HUES64 (cell line): ENCODE measurements around the gene ARSB.

Experiments used
- H3K27ac ChIP-seq: 2 replicates; pipeline ENCODE4 v1.7.0; 2013; ENCODE audit warnings: low read depth, low read length, inconsistent platforms
- H3K27me3 ChIP-seq: 2 replicates; pipeline ENCODE4 v1.6.1; 2013; ENCODE audit warnings: mild to moderate bottlenecking, low read length; ENCODE audit not compliant: insufficient read depth
- H3K36me3 ChIP-seq: 2 replicates; pipeline ENCODE4 v1.6.1; 2013; ENCODE audit warnings: mild to moderate bottlenecking, low read length; ENCODE audit not compliant: insufficient read depth
- H3K4me1 ChIP-seq: 2 replicates; pipeline ENCODE4 v1.6.1; 2013; ENCODE audit warnings: mild to moderate bottlenecking, low read length, moderate library complexity; ENCODE audit not compliant: insufficient read depth
- H3K4me3 ChIP-seq: 2 replicates; pipeline ENCODE4 v1.5.1; 2013; ENCODE audit warnings: mild to moderate bottlenecking, low read length, moderate library complexity
- H3K9ac ChIP-seq: 2 replicates; pipeline ENCODE4 v1.6.1; 2013; ENCODE audit warnings: mild to moderate bottlenecking, low read depth, low read length
- H3K9me3 ChIP-seq: 2 replicates; pipeline ENCODE4 v1.6.1; 2013; ENCODE audit warnings: low read depth, low read length; ENCODE audit not compliant: insufficient read depth
- WGBS: fragments of 150-250, 120-280 bp; methylation state at CpG from one replicate; pipeline ENCODE4 v1.1.7; 2013; ENCODE audit warnings: missing lambda C conversion rate; 5-methylcytosine and 5-hydroxymethylcytosine counted together

The ARSB gene

DNA sequence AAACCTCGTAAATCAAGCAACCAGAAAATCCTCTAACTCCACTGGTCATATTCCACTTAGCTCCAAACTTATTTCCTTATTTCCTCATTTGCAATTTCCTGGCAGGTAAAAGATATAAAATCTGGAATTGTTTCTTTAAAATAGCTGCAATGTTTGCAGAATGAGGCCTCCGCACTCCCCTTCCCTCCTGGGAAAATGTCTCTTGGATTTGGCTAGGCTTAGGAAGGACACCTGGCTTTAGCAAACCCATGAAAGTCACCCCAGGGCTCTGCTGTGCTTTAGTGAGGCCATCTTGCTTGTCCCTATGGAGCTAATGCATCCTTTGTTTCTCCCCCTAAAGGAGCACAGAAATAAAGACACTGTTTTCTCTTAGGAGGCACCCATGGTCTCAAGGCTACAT, 10.5 kb downstream of the ARSB start:
- WGBS = 96% methylated on average over 2 of the region's 2 CpGs
- H3K27ac ChIP-seq = no peak overlapping the region
- no peaks in the 10 kb centered on the region for H3K27me3 ChIP-seq
- peaks cover 3% of the 10 kb centered on the region; the same call in 1 of the 2 replicates for H3K4me1 ChIP-seq
- no peak overlapping the region for H3K4me3 ChIP-seq
- no peaks in the 10 kb centered on the region for H3K36me3 ChIP-seq
- H3K9ac ChIP-seq = no peak overlapping the region
- no peaks in the 10 kb centered on the region for H3K9me3 ChIP-seq

DNA sequence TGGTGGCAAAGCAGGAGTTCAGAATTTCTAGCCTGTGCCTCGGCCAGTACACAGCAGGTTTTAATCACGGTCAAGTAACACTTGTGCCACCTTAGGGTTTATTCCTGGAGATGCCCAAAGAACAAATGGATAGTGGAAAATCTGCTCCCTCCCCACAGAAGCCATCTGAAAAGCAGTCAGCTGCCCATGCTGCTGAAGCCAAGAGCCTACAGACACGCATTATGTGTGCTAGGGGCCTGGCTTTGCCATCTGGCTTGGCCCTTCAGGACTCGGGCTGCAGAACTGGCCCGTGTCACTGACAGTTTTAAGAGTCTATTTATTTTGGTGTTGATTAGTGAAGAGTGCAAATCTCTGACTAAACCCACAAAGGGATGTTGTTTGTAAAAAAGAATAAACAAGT, 11.1 kb downstream of the ARSB start:
- Histone ChIP-seq H3K27ac (no peak overlapping the region), H3K9me3 (no peaks in the 10 kb centered on the region), H3K9ac (no peak overlapping the region), H3K36me3 (no peaks in the 10 kb centered on the region), H3K27me3 (no peaks in the 10 kb centered on the region), H3K4me3 (no peak overlapping the region), H3K4me1 (peaks cover 3% of the 10 kb centered on the region; the same call in 1 of the 2 replicates)
- WGBS = 88% methylated on average over 5 of the region's 5 CpGs

GRCh38 chr5:78972654-78973428, 12.3 kb downstream of the ARSB start:
- H3K4me1 ChIP-seq = peaks cover 3% of the 10 kb centered on the region; the same call in 1 of the 2 replicates
- no peaks in the 10 kb centered on the region for H3K9me3 ChIP-seq
- H3K36me3 ChIP-seq = no peaks in the 10 kb centered on the region
- no peaks in the 10 kb centered on the region for H3K27me3 ChIP-seq
- WGBS = 86% methylated on average over 7 of the region's 7 CpGs
- no peak overlapping the region for H3K9ac ChIP-seq
- no peak overlapping the region for H3K4me3 ChIP-seq
- H3K27ac ChIP-seq = no peak overlapping the region

GRCh38 chr5:78971998-78972397, 13.1 kb downstream of the ARSB start:
- H3K36me3 ChIP-seq = no peaks in the 10 kb centered on the region
- H3K4me3 ChIP-seq = no peak overlapping the region
- H3K27ac ChIP-seq = no peak overlapping the region
- no peak overlapping the region for H3K9ac ChIP-seq
- no peaks in the 10 kb centered on the region for H3K27me3 ChIP-seq
- WGBS = 67% methylated on average over 2 of the region's 2 CpGs
- no peaks in the 10 kb centered on the region for H3K9me3 ChIP-seq
- H3K4me1 ChIP-seq = peaks cover 3% of the 10 kb centered on the region; the same call in 1 of the 2 replicates

- WGBS = 95% methylated on average over 5 of the region's 5 CpGs
- no peaks in the 10 kb centered on the region for H3K27me3 ChIP-seq
- no peaks in the 10 kb centered on the region for H3K9me3 ChIP-seq
- no peak overlapping the region for H3K27ac ChIP-seq
- H3K36me3 ChIP-seq = peaks cover 4% of the 10 kb centered on the region; the same call in 1 of the 2 replicates
- no peak overlapping the region for H3K4me3 ChIP-seq
- H3K9ac ChIP-seq = no peak overlapping the region
- no peaks in the 10 kb centered on the region for H3K4me1 ChIP-seq
Observed at GRCh38 chr5:78968781-78969180, 16.3 kb downstream of the ARSB start.

GRCh38 chr5:78964889-78965288, 20.2 kb downstream of the ARSB start:
- Histone ChIP-seq H3K36me3 (peaks cover 4% of the 10 kb centered on the region; the same call in 1 of the 2 replicates), H3K27ac (no peak overlapping the region), H3K4me3 (no peak overlapping the region), H3K9ac (no peak overlapping the region), H3K9me3 (no peaks in the 10 kb centered on the region), H3K27me3 (no peaks in the 10 kb centered on the region), H3K4me1 (no peaks in the 10 kb centered on the region)
- WGBS = 78% methylated on average over 1 of the region's 2 CpGs

- Histone ChIP-seq H3K27me3 (no peaks in the 10 kb centered on the region), H3K9me3 (no peaks in the 10 kb centered on the region), H3K36me3 (peaks cover 4% of the 10 kb centered on the region; the same call in 1 of the 2 replicates), H3K9ac (no peak overlapping the region), H3K4me3 (no peak overlapping the region), H3K27ac (no peak overlapping the region), H3K4me1 (peaks cover 3% of the 10 kb centered on the region; the same call in 1 of the 2 replicates)
- WGBS = 89% methylated on average over 1 of the region's 1 CpG
Observed at GRCh38 chr5:78961743-78962142, 23.4 kb downstream of the ARSB start.

- Histone ChIP-seq H3K9me3 (no peaks in the 10 kb centered on the region), H3K4me1 (peaks cover 3% of the 10 kb centered on the region; the same call in 1 of the 2 replicates), H3K9ac (no peak overlapping the region), H3K27me3 (no peaks in the 10 kb centered on the region), H3K27ac (no peak overlapping the region), H3K4me3 (no peak overlapping the region), H3K36me3 (peaks cover 4% of the 10 kb centered on the region; the same call in 1 of the 2 replicates)
- WGBS = 84% methylated on average over 1 of the region's 1 CpG
Observed at GRCh38 chr5:78959767-78960166, 25.3 kb downstream of the ARSB start.

DNA sequence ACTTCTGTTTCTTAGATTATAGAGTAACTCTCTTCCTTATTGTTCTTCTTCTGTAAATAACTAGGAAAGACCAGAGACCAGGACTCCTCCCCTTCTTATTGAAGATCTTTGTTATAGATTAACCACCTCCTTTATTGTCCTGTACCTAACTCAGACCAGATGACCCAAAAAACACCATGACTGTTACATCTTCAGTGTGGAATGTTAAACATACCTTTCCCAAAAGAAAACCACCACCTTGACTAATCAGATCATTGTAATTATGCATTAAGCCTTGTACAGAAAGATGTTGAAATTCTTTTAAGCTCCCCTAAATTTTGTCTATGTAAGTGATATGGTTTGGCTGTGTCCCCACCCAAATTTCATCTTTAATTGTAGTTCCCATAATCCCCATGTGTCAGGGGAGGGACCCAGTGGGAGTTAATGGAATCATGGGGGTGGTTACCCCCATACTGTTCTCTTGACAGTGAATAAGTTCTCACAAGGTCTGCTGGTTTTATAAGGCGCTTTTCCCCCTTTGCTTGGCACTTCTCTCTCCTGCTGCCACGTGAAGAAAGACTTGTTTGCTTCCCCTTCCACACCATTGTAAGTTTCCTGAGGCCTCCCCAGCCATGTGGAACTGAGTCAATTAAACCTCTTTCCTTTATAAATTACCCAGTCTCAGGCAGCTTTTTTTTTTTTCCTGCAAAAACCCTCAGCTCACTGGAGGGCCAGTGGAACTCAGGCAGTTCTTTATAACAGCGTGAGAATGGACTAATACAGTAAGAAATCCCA, 26.3 kb downstream of the ARSB start:
- Histone ChIP-seq H3K27ac (no peak overlapping the region), H3K36me3 (no peaks in the 10 kb centered on the region), H3K9ac (no peak overlapping the region), H3K27me3 (no peaks in the 10 kb centered on the region), H3K4me1 (peaks cover 3% of the 10 kb centered on the region; the same call in 1 of the 2 replicates), H3K9me3 (no peaks in the 10 kb centered on the region), H3K4me3 (no peak overlapping the region)
- whole genome bisulfite sequencing = 82% methylated on average over 3 of the region's 3 CpGs

GRCh38 chr5:78956901-78957300, 28.2 kb downstream of the ARSB start:
- Histone ChIP-seq H3K4me1 (peaks cover 3% of the 10 kb centered on the region; the same call in 1 of the 2 replicates), H3K9ac (no peak overlapping the region), H3K27ac (no peak overlapping the region), H3K4me3 (no peak overlapping the region), H3K27me3 (no peaks in the 10 kb centered on the region), H3K9me3 (no peaks in the 10 kb centered on the region), H3K36me3 (no peaks in the 10 kb centered on the region)
- no CpG with 5 or more reads among the region's 1 CpG for WGBS

GRCh38 chr5:78953092-78953800, 31.9 kb downstream of the ARSB start:
- Histone ChIP-seq H3K27ac (no peak overlapping the region), H3K27me3 (no peaks in the 10 kb centered on the region), H3K9ac (no peak overlapping the region), H3K4me1 (no peaks in the 10 kb centered on the region), H3K4me3 (no peak overlapping the region), H3K9me3 (no peaks in the 10 kb centered on the region), H3K36me3 (no peaks in the 10 kb centered on the region)
- 94% methylated on average over 4 of the region's 4 CpGs for WGBS
